ENCODE measurements around the gene G3BP1.
"Not testable (repeated sequence)": the region's sequence is repeated elsewhere in the genome, so short reads cannot be mapped to it uniquely, and the experiment has no call there.

The G3BP1 gene

GRCh38 chr5:151755383-151755782 is 16.4 kb upstream of the G3BP1 start:
- no peak for DNase-seq (ENCODE audit: low spot score)

GRCh38 chr5:151757233-151758140 is 14.3 kb upstream of the G3BP1 start:
- DNase-seq (ENCODE audit: low spot score), result no peak

GRCh38 chr5:151758141-151758429 is 13.7 kb upstream of the G3BP1 start:
- no peak for DNase-seq (ENCODE audit: low spot score)

- peak; percentile 91 for DNase-seq (ENCODE audit: low spot score)
These were observed 13.1 kb upstream of the G3BP1 start, which contains the start of gene ATOX1 for GRCh38 chr5:151758430-151759241. Gene ATOX1, minus strand, starts transcription at chr5:151758631. Its CDS starts 80 bp downstream, at chr5:151758551.

GRCh38 chr5:151764801-151765200 is 7.0 kb upstream of the G3BP1 start:
- DNase-seq (ENCODE audit: low spot score), result no peak

- DNase-seq (ENCODE audit: low spot score), result no peak
These were observed 4.8 kb upstream of the G3BP1 start for GRCh38 chr5:151766975-151767374.

GRCh38 chr5:151770383-151771258 is 1.1 kb upstream of the G3BP1 start:
- peak; percentile 67 for DNase-seq (ENCODE audit: low spot score)

- DNase-seq (ENCODE audit: low spot score), result peak; percentile 36
These were observed 483 bp downstream of the G3BP1 start for GRCh38 chr5:151772029-151772845.

- DNase-seq (ENCODE audit: low spot score), result peak; percentile 20
These were observed 1.2 kb downstream of the G3BP1 start for GRCh38 chr5:151772846-151773561.

- DNase-seq (ENCODE audit: low spot score), result no peak
These were observed 2.2 kb downstream of the G3BP1 start for GRCh38 chr5:151773951-151774350.

- no peak for DNase-seq (ENCODE audit: low spot score)
These were observed 3.4 kb downstream of the G3BP1 start for GRCh38 chr5:151775025-151775606.

GRCh38 chr5:151779531-151780125 is 7.9 kb downstream of the G3BP1 start:
- DNase-seq (ENCODE audit: low spot score), result no peak

- DNase-seq (ENCODE audit: low spot score), result no peak
These were observed 8.6 kb downstream of the G3BP1 start for GRCh38 chr5:151780348-151780747.

- no peak for DNase-seq (ENCODE audit: low spot score)
These were observed 9.4 kb downstream of the G3BP1 start for GRCh38 chr5:151781201-151781600.

GRCh38 chr5:151783664-151784063 is 11.9 kb downstream of the G3BP1 start:
- not testable (repeated sequence) for DNase-seq (ENCODE audit: low spot score)

- no peak for DNase-seq (ENCODE audit: low spot score)
These were observed 12.4 kb downstream of the G3BP1 start for GRCh38 chr5:151784141-151784540.

GRCh38 chr5:151786468-151786867 is 14.7 kb downstream of the G3BP1 start:
- DNase-seq (ENCODE audit: low spot score), result no peak

- no peak for DNase-seq (ENCODE audit: low spot score)
These were observed 16.1 kb downstream of the G3BP1 start for GRCh38 chr5:151787817-151788216.

- DNase-seq (ENCODE audit: low spot score), result no peak
These were observed 21.6 kb downstream of the G3BP1 start for GRCh38 chr5:151793358-151793757.

Measured in SK-N-DZ (cell line).